Measurements from ENCODE around the gene SENP8. TPM values are rescaled to one million over a fixed set of nuclear protein-coding genes. Genes with fewer than 3 reads are reported as not detected.
A peak's percentile ranks its signal among the peaks of the same experiment; 100 is the strongest.

The SENP8 gene
- total RNA-seq, 2 experiments from 2014 or later: 1.1 to 1.4 TPM

- Mint-ChIP-seq H3K9me3 (ENCODE audit: low read depth) (no peaks in the 10 kb centered on the region), H3K36me3 (no peaks in the 10 kb centered on the region), H3K27ac (no peak overlapping the region), H3K4me1 (no peaks in the 10 kb centered on the region), H3K27me3 (no peaks in the 10 kb centered on the region), H3K4me3 (no peak overlapping the region)
- ATAC-seq (no peak), DNase-seq (no peak)
- CTCF ChIA-PET: no interaction called here
Measured at GRCh38 chr15:72127724-72128322, 9.6 kb downstream of the SENP8 start.

DNA sequence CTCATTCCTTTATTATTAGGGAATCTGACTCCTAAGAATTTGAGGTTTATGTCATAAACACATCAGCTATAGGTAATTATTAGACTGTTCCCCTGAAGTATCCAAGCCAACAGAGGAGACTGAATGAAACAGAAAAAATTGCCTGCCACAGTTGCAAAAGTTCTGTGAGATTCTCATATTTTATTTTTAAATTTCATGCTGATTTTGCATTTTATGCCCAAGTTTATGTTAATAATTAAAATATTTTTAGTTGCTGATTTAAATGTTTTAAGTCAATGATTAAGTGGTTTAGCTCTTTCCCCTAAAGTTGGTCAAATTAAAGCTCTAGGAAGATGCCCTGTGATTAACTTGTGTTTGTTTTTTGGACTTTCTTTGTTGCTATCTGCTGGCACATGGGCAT lies 10.2 kb downstream of the SENP8 start:
- no peaks in the 10 kb centered on the region for H3K36me3 Mint-ChIP-seq
- CTCF ChIA-PET: no interaction called here
- H3K4me1 Mint-ChIP-seq: no peaks in the 10 kb centered on the region
- no peaks in the 10 kb centered on the region for H3K9me3 Mint-ChIP-seq (ENCODE audit: low read depth)
- DNase-seq (no peak), ATAC-seq (no peak)
- peaks cover 3% of the 10 kb centered on the region for H3K27me3 Mint-ChIP-seq
- no peak overlapping the region for H3K27ac Mint-ChIP-seq
- no peak overlapping the region for H3K4me3 Mint-ChIP-seq

- Mint-ChIP-seq H3K36me3 (no peaks in the 10 kb centered on the region), H3K4me3 (no peak overlapping the region), H3K27me3 (peaks cover 3% of the 10 kb centered on the region), H3K27ac (no peak overlapping the region), H3K9me3 (ENCODE audit: low read depth) (no peaks in the 10 kb centered on the region), H3K4me1 (no peaks in the 10 kb centered on the region)
- no peak for DNase-seq
- CTCF ChIA-PET: interaction anchor here (0.7 to 1.1 kb wide), 2 partner anchors 386 to 1230 kb away, joined by 3 read pairs; no protein-coding TSS in a partner anchor
- ATAC-seq: no peak
Measured at GRCh38 chr15:72130272-72130671, 12.1 kb downstream of the SENP8 start.

GRCh38 chr15:72131922-72132321 lies 13.7 kb downstream of the SENP8 start:
- no peaks in the 10 kb centered on the region for H3K9me3 Mint-ChIP-seq (ENCODE audit: low read depth)
- CTCF ChIA-PET: no interaction called here
- DNase-seq (no peak), ATAC-seq (no peak)
- no peaks in the 10 kb centered on the region for H3K36me3 Mint-ChIP-seq
- H3K27ac Mint-ChIP-seq: no peak overlapping the region
- no peaks in the 10 kb centered on the region for H3K4me1 Mint-ChIP-seq
- peaks cover 3% of the 10 kb centered on the region for H3K27me3 Mint-ChIP-seq
- no peak overlapping the region for H3K4me3 Mint-ChIP-seq

- ATAC-seq: no peak
- CTCF ChIA-PET: interaction anchor here (0.5 kb wide), 1 partner anchor 330 kb away, joined by 3 read pairs; no protein-coding TSS in a partner anchor
- H3K27ac Mint-ChIP-seq: no peak overlapping the region
- no peaks in the 10 kb centered on the region for H3K4me1 Mint-ChIP-seq
- no peaks in the 10 kb centered on the region for H3K36me3 Mint-ChIP-seq
- no peaks in the 10 kb centered on the region for H3K9me3 Mint-ChIP-seq (ENCODE audit: low read depth)
- DNase-seq: no peak
- no peak overlapping the region for H3K4me3 Mint-ChIP-seq
- H3K27me3 Mint-ChIP-seq: peaks cover 3% of the 10 kb centered on the region
Measured at GRCh38 chr15:72133211-72133610, 15.0 kb downstream of the SENP8 start.

DNA sequence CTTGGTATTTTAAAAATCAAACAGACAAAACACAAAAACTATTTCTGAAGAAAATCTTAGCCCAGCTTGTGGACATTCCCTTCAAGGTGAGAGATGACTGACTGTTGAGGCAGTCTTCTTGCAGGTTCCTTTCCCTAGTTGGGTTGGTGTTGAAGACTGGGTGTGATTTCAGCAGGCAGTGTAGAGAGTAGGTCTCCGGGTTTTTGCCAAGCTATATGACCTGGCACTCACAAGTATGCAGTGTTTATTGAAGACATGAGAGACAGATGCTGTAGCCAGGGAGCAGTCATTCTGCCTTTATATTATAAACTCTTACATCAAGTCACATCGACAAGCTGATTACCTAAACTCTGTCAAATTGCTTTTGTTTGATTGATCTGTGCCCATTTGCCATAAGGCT lies 17.5 kb downstream of the SENP8 start:
- CTCF ChIA-PET: no interaction called here
- no peak for ATAC-seq
- DNase-seq: no peak
- peaks cover 3% of the 10 kb centered on the region for H3K27me3 Mint-ChIP-seq
- no peak overlapping the region for H3K4me3 Mint-ChIP-seq
- H3K9me3 Mint-ChIP-seq (ENCODE audit: low read depth): no peaks in the 10 kb centered on the region
- no peaks in the 10 kb centered on the region for H3K36me3 Mint-ChIP-seq
- H3K27ac Mint-ChIP-seq: no peak overlapping the region
- no peaks in the 10 kb centered on the region for H3K4me1 Mint-ChIP-seq

DNA sequence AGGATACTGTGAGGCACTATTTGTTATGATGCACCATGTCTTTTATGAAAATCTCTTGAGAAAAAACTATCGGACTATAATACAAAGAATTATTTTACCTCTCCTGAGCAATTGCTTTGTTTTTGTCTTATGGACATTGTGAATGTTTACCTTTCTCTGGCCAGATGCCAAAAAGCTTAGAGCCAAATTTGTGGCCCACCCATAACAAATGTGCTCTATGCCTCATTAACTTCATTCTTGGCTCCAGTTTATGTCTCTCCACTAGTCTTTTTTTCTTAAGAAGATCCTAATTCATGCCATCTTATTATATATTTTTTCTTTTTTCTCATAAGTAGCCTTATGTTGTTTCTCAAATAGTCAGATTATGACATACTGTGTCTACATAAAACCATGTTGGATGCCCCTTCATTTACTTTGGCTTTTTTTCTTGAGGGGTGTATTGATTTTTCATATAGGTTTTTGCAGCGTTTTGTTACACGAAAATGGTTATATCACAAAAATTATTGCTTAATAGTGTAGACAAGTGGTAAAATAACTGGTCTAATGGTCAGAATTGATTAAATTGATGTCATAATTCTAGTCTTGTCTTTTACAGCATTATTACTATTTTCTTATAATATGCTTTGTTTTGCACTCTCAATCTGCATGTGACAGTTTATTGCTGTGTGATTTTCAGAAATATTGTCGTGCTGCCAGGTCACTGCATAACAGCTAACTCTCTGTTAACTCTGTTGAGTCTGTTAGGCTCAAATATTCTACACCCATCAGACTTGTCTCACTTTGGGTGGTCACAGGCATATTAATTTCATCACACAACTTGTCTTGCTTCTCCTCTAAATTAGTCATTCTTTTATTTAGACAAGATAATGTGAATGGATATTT lies 18.2 kb downstream of the SENP8 start:
- ATAC-seq (no peak), DNase-seq (no peak)
- H3K4me3 Mint-ChIP-seq: no peak overlapping the region
- no peaks in the 10 kb centered on the region for H3K36me3 Mint-ChIP-seq
- H3K27ac Mint-ChIP-seq: no peak overlapping the region
- peaks cover 2% of the 10 kb centered on the region for H3K4me1 Mint-ChIP-seq
- peaks cover 3% of the 10 kb centered on the region for H3K27me3 Mint-ChIP-seq
- CTCF ChIA-PET: no interaction called here
- H3K9me3 Mint-ChIP-seq (ENCODE audit: low read depth): no peaks in the 10 kb centered on the region

DNA sequence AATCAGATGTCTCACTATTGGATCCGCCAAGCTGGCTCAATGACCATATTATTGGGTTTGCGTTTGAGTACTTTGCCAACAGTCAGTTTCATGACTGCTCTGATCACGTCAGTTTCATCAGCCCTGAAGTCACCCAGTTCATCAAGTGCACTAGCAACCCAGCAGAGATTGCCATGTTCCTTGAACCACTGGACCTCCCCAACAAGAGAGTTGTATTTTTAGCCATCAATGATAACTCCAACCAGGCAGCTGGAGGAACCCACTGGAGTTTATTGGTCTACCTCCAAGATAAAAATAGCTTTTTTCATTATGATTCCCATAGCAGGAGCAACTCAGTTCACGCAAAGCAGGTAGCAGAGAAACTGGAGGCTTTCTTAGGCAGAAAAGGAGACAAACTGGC lies 21.5 kb downstream of the SENP8 start:
- peaks cover 9% of the 10 kb centered on the region for H3K4me1 Mint-ChIP-seq
- H3K4me3 Mint-ChIP-seq: no peak overlapping the region
- H3K36me3 Mint-ChIP-seq: no peaks in the 10 kb centered on the region
- ATAC-seq (no peak), DNase-seq (no peak)
- H3K9me3 Mint-ChIP-seq (ENCODE audit: low read depth): no peaks in the 10 kb centered on the region
- CTCF ChIA-PET: no interaction called here
- H3K27me3 Mint-ChIP-seq: no peaks in the 10 kb centered on the region
- H3K27ac Mint-ChIP-seq: no peak overlapping the region

DNA sequence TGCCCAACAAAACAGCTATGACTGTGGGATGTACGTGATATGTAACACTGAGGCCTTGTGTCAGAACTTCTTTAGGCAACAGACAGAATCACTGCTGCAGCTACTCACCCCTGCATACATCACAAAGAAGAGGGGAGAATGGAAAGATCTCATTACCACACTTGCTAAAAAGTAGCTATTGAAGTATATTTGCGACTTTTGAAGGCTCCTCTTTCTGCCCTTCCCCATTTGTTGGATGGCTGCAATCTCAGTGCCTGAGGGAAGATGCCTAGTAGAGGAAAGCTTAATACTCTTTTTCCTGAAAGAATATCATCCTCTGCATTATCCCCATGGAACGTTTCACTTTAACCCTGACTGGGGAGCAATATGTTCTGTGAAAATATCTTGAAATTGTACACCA lies 21.9 kb downstream of the SENP8 start:
- no peaks in the 10 kb centered on the region for H3K9me3 Mint-ChIP-seq (ENCODE audit: low read depth)
- H3K27ac Mint-ChIP-seq: no peak overlapping the region
- DNase-seq: no peak
- no peak overlapping the region for H3K4me3 Mint-ChIP-seq
- CTCF ChIA-PET: no interaction called here
- H3K36me3 Mint-ChIP-seq: no peaks in the 10 kb centered on the region
- peaks cover 2% of the 10 kb centered on the region for H3K27me3 Mint-ChIP-seq
- peaks cover 9% of the 10 kb centered on the region for H3K4me1 Mint-ChIP-seq
- ATAC-seq: no peak

- Mint-ChIP-seq H3K9me3 (ENCODE audit: low read depth) (no peaks in the 10 kb centered on the region), H3K27ac (no peak overlapping the region), H3K36me3 (no peaks in the 10 kb centered on the region), H3K4me3 (no peak overlapping the region), H3K4me1 (peaks cover 9% of the 10 kb centered on the region), H3K27me3 (peaks cover 2% of the 10 kb centered on the region)
- ATAC-seq: no peak
- DNase-seq: peak; percentile 46
- CTCF ChIA-PET: interaction anchor here (1.0 to 1.2 kb wide), 2 partner anchors 14 to 16 kb away, joined by 3 to 4 read pairs; no protein-coding TSS in a partner anchor
Measured at GRCh38 chr15:72141171-72142084, 23.2 kb downstream of the SENP8 start.

GRCh38 chr15:72146221-72146620 lies 28.0 kb downstream of the SENP8 start:
- H3K9me3 Mint-ChIP-seq (ENCODE audit: low read depth): no peaks in the 10 kb centered on the region
- ATAC-seq (no peak), DNase-seq (no peak)
- H3K27ac Mint-ChIP-seq: no peak overlapping the region
- no peak overlapping the region for H3K4me3 Mint-ChIP-seq
- H3K36me3 Mint-ChIP-seq: no peaks in the 10 kb centered on the region
- CTCF ChIA-PET: interaction anchor here (1.2 to 1.9 kb wide), 2 partner anchors 10 to 402 kb away, joined by 3 to 7 read pairs; no protein-coding TSS in a partner anchor
- peaks cover 9% of the 10 kb centered on the region for H3K4me1 Mint-ChIP-seq
- peaks cover 4% of the 10 kb centered on the region for H3K27me3 Mint-ChIP-seq

DNA sequence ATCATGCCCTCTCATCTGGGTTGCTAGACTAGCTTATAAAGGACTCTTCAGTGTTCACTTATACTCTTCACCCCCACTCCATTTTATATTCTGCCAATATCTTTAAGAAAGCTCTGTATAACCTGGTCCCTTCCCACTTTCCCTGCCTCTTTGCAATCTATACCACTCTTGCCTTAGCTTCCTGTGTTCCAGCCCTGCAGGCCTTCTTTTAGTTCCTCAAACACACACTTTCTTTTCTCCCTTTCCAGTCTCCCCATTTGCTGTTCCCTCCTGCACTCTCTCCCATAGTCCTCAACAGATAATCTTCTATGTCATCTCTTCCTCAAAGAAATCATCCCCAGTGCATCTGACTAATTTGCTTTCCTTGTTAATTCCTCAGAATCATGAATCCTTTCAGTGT lies 28.7 kb downstream of the SENP8 start:
- H3K27ac Mint-ChIP-seq: no peak overlapping the region
- H3K27me3 Mint-ChIP-seq: peaks cover 4% of the 10 kb centered on the region
- no peak overlapping the region for H3K4me3 Mint-ChIP-seq
- ATAC-seq (no peak), DNase-seq (no peak)
- H3K4me1 Mint-ChIP-seq: peaks cover 2% of the 10 kb centered on the region
- CTCF ChIA-PET: interaction anchor here (0.8 to 1.2 kb wide), 2 partner anchors 9 to 403 kb away, joined by 3 read pairs; no protein-coding TSS in a partner anchor
- H3K9me3 Mint-ChIP-seq (ENCODE audit: low read depth): no peaks in the 10 kb centered on the region
- H3K36me3 Mint-ChIP-seq: no peaks in the 10 kb centered on the region

- H3K9me3 Mint-ChIP-seq (ENCODE audit: low read depth): no peaks in the 10 kb centered on the region
- DNase-seq: no peak
- H3K36me3 Mint-ChIP-seq: no peaks in the 10 kb centered on the region
- CTCF ChIA-PET: interaction anchor here (0.8 to 1.2 kb wide), 2 partner anchors 8 to 404 kb away, joined by 3 read pairs; no protein-coding TSS in a partner anchor
- H3K4me1 Mint-ChIP-seq: no peaks in the 10 kb centered on the region
- no peak for ATAC-seq
- H3K4me3 Mint-ChIP-seq: no peak overlapping the region
- peaks cover 4% of the 10 kb centered on the region for H3K27me3 Mint-ChIP-seq
- H3K27ac Mint-ChIP-seq: no peak overlapping the region
Measured at GRCh38 chr15:72147418-72147817, 29.2 kb downstream of the SENP8 start.
